Smooth muscle cell of the umbilical artery (primary cell): ENCODE results near the gene LSM5. TPM values are rescaled to one million over a fixed set of nuclear protein-coding genes. Genes with fewer than 3 reads are reported as not detected.

Experiments used
- total RNA-seq: library from RNA; depleted of rRNA; stranded (reverse); fragments of >200 nt; gene quantifications from 2 replicates; pipeline ENCODE4 v1.2.3, GENCODE V29; 2014

The LSM5 gene
- total RNA-seq, result 20.2 and 22.0 TPM in 2 replicates

DNA sequence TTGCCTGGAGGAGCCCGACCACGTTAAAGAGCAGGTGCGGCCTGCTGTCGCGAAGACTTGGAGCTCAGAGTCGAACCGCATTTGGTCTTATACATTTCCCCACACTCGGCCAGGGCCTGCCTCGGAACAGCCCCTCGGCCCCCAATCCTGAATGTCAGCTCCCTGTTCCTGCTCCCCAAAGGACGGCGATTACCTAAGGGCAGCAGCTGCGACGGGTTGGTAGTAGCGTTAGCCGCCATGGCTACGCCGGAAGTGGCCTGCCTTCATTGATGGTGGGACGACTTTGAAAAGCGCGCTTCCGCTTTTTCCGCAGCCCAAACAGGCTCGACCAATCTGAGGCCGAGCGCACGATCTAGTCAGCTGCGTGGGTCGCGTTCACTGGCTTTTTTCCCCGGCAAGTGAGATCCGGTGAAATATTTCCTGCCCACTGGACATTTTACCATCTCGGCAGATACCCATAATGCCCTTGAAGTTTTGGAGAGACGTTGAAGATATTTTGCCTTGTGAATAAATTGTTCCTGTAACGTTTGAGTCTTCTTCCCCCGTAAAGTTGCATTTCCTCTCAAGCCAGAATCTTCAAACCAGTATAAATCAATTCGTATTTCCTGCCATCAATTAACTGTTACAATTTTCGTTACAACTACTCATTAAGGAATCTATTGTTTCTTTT lies at the start of gene LSM5:
Gene LSM5 (minus strand): TSS at position 254 of the 670 bp plus-strand sequence. CDS start 15 bp downstream, at position 239.

GRCh38 chr7:32495298-32496051 lies 5.3 kb upstream of the LSM5 start, which contains the start of gene AVL9:
Gene AVL9, plus strand, starts transcription at chr7:32495489. Its CDS starts 221 bp downstream, at chr7:32495710.

Other genes starting within 250 kb of the LSM5 start
- 32.4 and 49.2 TPM in 2 replicates for gene AVL9, start 5.1 kb upstream of the LSM5 start, total RNA-seq